Esophagus muscularis mucosa (tissue), 4 donors: Measurements from ENCODE around the gene ZNF423.

ENCODE experiments used
- CTCF ChIP-seq, 3 experiments: fragments of 200-600 bp in 2 of 3; fragments of 450-650 bp in 1 of 3; sonication (generic) in 2 of 3; IDR thresholded peaks; one replicate each; pipeline ENCODE4 v1.5.1; 2017 to 2019; ENCODE audit warnings: antibody characterized with exemption in 3 of 3, mild to moderate bottlenecking in 2 of 3, moderate library complexity in 1 of 3
- EP300 ChIP-seq: sonication (generic); formaldehyde crosslinking; IDR thresholded peaks from one replicate; pipeline ENCODE4 v1.6.1; 2017; ENCODE audit warnings: antibody characterized with exemption
- POLR2A ChIP-seq: fragments of 450-650 bp; IDR thresholded peaks from one replicate; pipeline ENCODE4 v1.6.1; 2017; ENCODE audit warnings: antibody characterized with exemption, moderate library complexity, mild to moderate bottlenecking, low read depth
- POLR2AphosphoS5 ChIP-seq, 2 donors: sonication (generic); formaldehyde crosslinking; IDR thresholded peaks; one replicate each; pipeline ENCODE4 v1.6.1; 2017; ENCODE audit warnings: antibody characterized with exemption in 2 of 2

- TF ChIP-seq CTCF (IDR thresholded peaks at IDR 0.05), result no peak
- TF ChIP-seq POLR2A, result no peak
- TF ChIP-seq EP300, result no peak
- TF ChIP-seq POLR2AphosphoS5 (IDR thresholded peaks at IDR 0.05), result no peak
Measured at GRCh38 chr16:49581630-49582298, 274.1 kb downstream of the ZNF423 start.
